Esophagus (tissue), 2 donors: Measurements from ENCODE around the gene CCDC12. TPM values are rescaled to one million over a fixed set of nuclear protein-coding genes. Genes with fewer than 3 reads are reported as not detected.
"Not testable (repeated sequence)": the region's sequence is repeated elsewhere in the genome, so short reads cannot be mapped to it uniquely, and the experiment has no call there.

Experiments used
- H3K27ac ChIP-seq, 2 donors: one replicate each; pipeline ENCODE4 v1.5.1; 2013; ENCODE audit warnings: low read depth in 2 of 2, mild to moderate bottlenecking in 2 of 2, inconsistent platforms in 1 of 2, low read length in 1 of 2, moderate library complexity in 1 of 2
- H3K27me3 ChIP-seq, 2 donors: one replicate each; pipeline ENCODE4 v1.6.1; 2013; ENCODE audit warnings: low read length in 2 of 2, control low read depth in 1 of 2, mild to moderate bottlenecking in 1 of 2; ENCODE audit not compliant: insufficient read depth in 2 of 2, control insufficient read depth in 1 of 2
- H3K36me3 ChIP-seq, 2 donors: one replicate each; pipeline ENCODE4 v1.6.1; 2013; ENCODE audit warnings: low read length in 1 of 2; ENCODE audit not compliant: control insufficient read depth in 2 of 2, insufficient read depth in 2 of 2
- H3K4me1 ChIP-seq, 2 donors: one replicate each; pipeline ENCODE4 v1.6.1; 2013; ENCODE audit warnings: low read length in 1 of 2; ENCODE audit not compliant: control insufficient read depth in 2 of 2, insufficient read depth in 2 of 2
- H3K4me3 ChIP-seq, 2 donors: one replicate each; pipeline ENCODE4 v1.5.1; 2013; ENCODE audit warnings: low read length in 2 of 2, mild to moderate bottlenecking in 2 of 2, low read depth in 1 of 2, moderate library complexity in 1 of 2
- H3K9me3 ChIP-seq, 2 donors: one replicate each; pipeline ENCODE4 v1.6.1; 2013; ENCODE audit warnings: mild to moderate bottlenecking in 2 of 2, low read depth in 1 of 2, low read length in 1 of 2, moderate library complexity in 1 of 2; ENCODE audit not compliant: control insufficient read depth in 2 of 2, insufficient read depth in 1 of 2
- whole genome bisulfite sequencing, 2 donors: extraction: QIAGEN DNeasy Blood & Tissue Kit; methylation state at CpG; one replicate each; pipeline ENCODE4 v1.1.7; 2013; 5-methylcytosine and 5-hydroxymethylcytosine counted together
- polyA plus RNA-seq, 2 donors: library from polyadenylated mRNA; stranded (reverse); fragments of 200-250 nt; gene quantifications; one replicate each; pipeline ENCODE4 v1.2.3, GENCODE V29; 2013
- donor health status: healthy with polysubstance abuse.
- donor health status: Bipolar disorder and iron deficiency.

Gene CCDC12
- polyA plus RNA-seq, 2 donors = 82.5 to 90.1 TPM

GRCh38 chr3:46970391-46971091 is 6.0 kb downstream of the CCDC12 start:
- peak overlapping the region; percentile 5 to 79 for H3K27ac ChIP-seq
- H3K4me1 ChIP-seq = peaks cover 16 to 32% of the 10 kb centered on the region in 2 donors

GRCh38 chr3:46968783-46969428 is 7.6 kb downstream of the CCDC12 start:
- H3K27me3 ChIP-seq = no peaks in the 10 kb centered on the region
- H3K4me3 ChIP-seq = no peak overlapping the region
- peaks cover 0 to 8% of the 10 kb centered on the region in 2 donors for H3K36me3 ChIP-seq
- H3K27ac ChIP-seq = no peak overlapping the region
- no peaks in the 10 kb centered on the region for H3K9me3 ChIP-seq
- WGBS, 2 donors = 49 to 50% methylated on average over 9 of the region's 9 CpGs
- peaks cover 19 to 34% of the 10 kb centered on the region in 2 donors for H3K4me1 ChIP-seq

More at GRCh38 chr3:46970391-46971091, 6.0 kb downstream of the CCDC12 start:
- WGBS, 2 donors = 33 to 40% methylated on average over 3 of the region's 3 CpGs
- Histone ChIP-seq H3K36me3 (peaks cover 0 to 8% of the 10 kb centered on the region in 2 donors), H3K4me3 (no peak overlapping the region), H3K27me3 (no peaks in the 10 kb centered on the region), H3K9me3 (no peaks in the 10 kb centered on the region)

- Histone ChIP-seq H3K4me1 (peaks cover 19 to 34% of the 10 kb centered on the region in 2 donors), H3K9me3 (no peaks in the 10 kb centered on the region), H3K27ac (peak overlapping the region; percentile 40 to 90), H3K36me3 (peaks cover 0 to 8% of the 10 kb centered on the region in 2 donors), H3K4me3 (no peak overlapping the region), H3K27me3 (no peaks in the 10 kb centered on the region)
- WGBS, 2 donors = 75 to 80% methylated on average over 5 of the region's 5 CpGs
These were observed 9.7 kb downstream of the CCDC12 start for GRCh38 chr3:46966811-46967210.

GRCh38 chr3:46965151-46965550 is 11.4 kb downstream of the CCDC12 start:
- peak overlapping the region in 1 of 2 donors; percentile 8 for H3K27ac ChIP-seq
- H3K4me1 ChIP-seq = peaks cover 14 to 32% of the 10 kb centered on the region in 2 donors

GRCh38 chr3:46964038-46964590 is 12.4 kb downstream of the CCDC12 start:
- not testable (repeated sequence) for H3K9me3 ChIP-seq, H3K27ac ChIP-seq, H3K4me3 ChIP-seq, H3K27me3 ChIP-seq, H3K36me3 ChIP-seq
- WGBS, 2 donors = 90 to 95% methylated on average over 25 to 36 of the region's 36 CpGs
- H3K4me1 ChIP-seq = peaks cover 22 to 41% of the 10 kb centered on the region in 2 donors

More at GRCh38 chr3:46965151-46965550, 11.4 kb downstream of the CCDC12 start:
- H3K27me3 ChIP-seq = no peaks in the 10 kb centered on the region
- WGBS, 2 donors = 69 to 70% methylated on average over 6 of the region's 6 CpGs
- H3K9me3 ChIP-seq = no peaks in the 10 kb centered on the region
- no peak overlapping the region for H3K4me3 ChIP-seq
- H3K36me3 ChIP-seq = peaks cover 0 to 2% of the 10 kb centered on the region in 2 donors

GRCh38 chr3:46962990-46963389 is 13.6 kb downstream of the CCDC12 start:
- Histone ChIP-seq H3K4me1 (peaks cover 19 to 37% of the 10 kb centered on the region in 2 donors), H3K27ac (no peak overlapping the region)

GRCh38 chr3:46962427-46962826 is 14.1 kb downstream of the CCDC12 start:
- peaks cover 19 to 36% of the 10 kb centered on the region in 2 donors for H3K4me1 ChIP-seq

More at GRCh38 chr3:46962990-46963389, 13.6 kb downstream of the CCDC12 start:
- WGBS, 2 donors = 84 to 86% methylated on average over 1 of the region's 1 CpG
- H3K27me3 ChIP-seq = no peaks in the 10 kb centered on the region
- no peak overlapping the region for H3K4me3 ChIP-seq
- H3K36me3 ChIP-seq = peaks cover 0 to 5% of the 10 kb centered on the region in 2 donors
- no peaks in the 10 kb centered on the region for H3K9me3 ChIP-seq

GRCh38 chr3:46960835-46961234 is 15.7 kb downstream of the CCDC12 start:
- peaks cover 14 to 31% of the 10 kb centered on the region in 2 donors for H3K4me1 ChIP-seq
- no peaks in the 10 kb centered on the region for H3K27me3 ChIP-seq
- 92 to 93% methylated on average over 1 of the region's 1 CpG for WGBS, 2 donors
- peak overlapping the region in 1 of 2 donors; percentile 26 for H3K4me3 ChIP-seq
- peaks cover 0 to 5% of the 10 kb centered on the region in 2 donors for H3K36me3 ChIP-seq
- no peaks in the 10 kb centered on the region for H3K9me3 ChIP-seq
- peak overlapping the region; percentile 78 to 92 for H3K27ac ChIP-seq

More at GRCh38 chr3:46962427-46962826, 14.1 kb downstream of the CCDC12 start:
- no peak overlapping the region for H3K4me3 ChIP-seq
- no peaks in the 10 kb centered on the region for H3K27me3 ChIP-seq
- no peak overlapping the region for H3K27ac ChIP-seq
- H3K9me3 ChIP-seq = no peaks in the 10 kb centered on the region
- peaks cover 0 to 5% of the 10 kb centered on the region in 2 donors for H3K36me3 ChIP-seq
- 95 to 100% methylated on average over 1 of the region's 1 CpG for WGBS, 2 donors

- peaks cover 15 to 33% of the 10 kb centered on the region in 2 donors for H3K4me1 ChIP-seq
- peak overlapping the region; percentile 78 to 92 for H3K27ac ChIP-seq
- H3K4me3 ChIP-seq = peak overlapping the region in 1 of 2 donors; percentile 26
- 33 to 37% methylated on average over 4 of the region's 4 CpGs for WGBS, 2 donors
- no peaks in the 10 kb centered on the region for H3K9me3 ChIP-seq
- no peaks in the 10 kb centered on the region for H3K27me3 ChIP-seq
- peaks cover 0 to 3% of the 10 kb centered on the region in 2 donors for H3K36me3 ChIP-seq
These were observed 16.4 kb downstream of the CCDC12 start for GRCh38 chr3:46960081-46960701.
